ENCODE measurements around the gene ACTL7B.

DNA sequence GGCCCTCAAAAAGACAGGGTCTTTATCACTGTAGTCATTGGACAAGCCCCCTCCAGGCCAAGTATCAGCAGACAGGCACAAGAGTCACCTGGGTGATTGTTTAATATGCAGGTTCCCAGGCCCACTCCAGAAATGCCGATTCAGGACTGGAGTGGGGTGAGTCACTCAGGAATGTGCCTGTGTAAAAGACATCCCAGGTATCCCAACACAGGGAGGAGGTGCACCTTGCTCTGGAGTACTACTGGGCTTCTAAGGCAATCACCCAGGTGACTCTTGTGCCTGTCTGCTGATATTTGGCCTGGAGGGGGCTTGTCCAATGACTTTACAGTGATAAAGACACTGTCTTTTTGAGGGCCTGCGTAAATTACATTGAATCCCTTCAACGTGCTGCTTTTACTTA is 40.6 kb downstream of the ACTL7B start:
- TF ChIP-seq POLR2AphosphoS5 (IDR thresholded peaks at IDR 0.05; ENCODE audit: low read depth) = no peak
- TF ChIP-seq, protein P1, sequence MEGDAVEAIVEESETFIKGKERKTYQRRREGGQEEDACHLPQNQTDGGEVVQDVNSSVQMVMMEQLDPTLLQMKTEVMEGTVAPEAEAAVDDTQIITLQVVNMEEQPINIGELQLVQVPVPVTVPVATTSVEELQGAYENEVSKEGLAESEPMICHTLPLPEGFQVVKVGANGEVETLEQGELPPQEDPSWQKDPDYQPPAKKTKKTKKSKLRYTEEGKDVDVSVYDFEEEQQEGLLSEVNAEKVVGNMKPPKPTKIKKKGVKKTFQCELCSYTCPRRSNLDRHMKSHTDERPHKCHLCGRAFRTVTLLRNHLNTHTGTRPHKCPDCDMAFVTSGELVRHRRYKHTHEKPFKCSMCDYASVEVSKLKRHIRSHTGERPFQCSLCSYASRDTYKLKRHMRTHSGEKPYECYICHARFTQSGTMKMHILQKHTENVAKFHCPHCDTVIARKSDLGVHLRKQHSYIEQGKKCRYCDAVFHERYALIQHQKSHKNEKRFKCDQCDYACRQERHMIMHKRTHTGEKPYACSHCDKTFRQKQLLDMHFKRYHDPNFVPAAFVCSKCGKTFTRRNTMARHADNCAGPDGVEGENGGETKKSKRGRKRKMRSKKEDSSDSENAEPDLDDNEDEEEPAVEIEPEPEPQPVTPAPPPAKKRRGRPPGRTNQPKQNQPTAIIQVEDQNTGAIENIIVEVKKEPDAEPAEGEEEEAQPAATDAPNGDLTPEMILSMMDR (IDR thresholded peaks at IDR 0.05; ENCODE audit: insufficient read depth, low read length) = no peak
